Mesenchymal stem cell (in vitro differentiated cells and primary cell): ENCODE results near the gene BASP1.
"Not testable (repeated sequence)": the region's sequence is repeated elsewhere in the genome, so short reads cannot be mapped to it uniquely, and the experiment has no call there.

ENCODE experiments used
- DNase-seq: peaks from one replicate; pipeline ENCODE4 v3.0.0-alpha.2; 2013
- H2AFZ ChIP-seq: one replicate; pipeline ENCODE4 v1.6.1; 2013; ENCODE audit warnings: low read depth, mild to moderate bottlenecking, control low read depth, inconsistent platforms, low read length, moderate library complexity
- H2AK5ac ChIP-seq: 2 replicates; pipeline ENCODE4 v1.6.1; 2013; ENCODE audit warnings: low read length, moderate library complexity, mild to moderate bottlenecking, inconsistent platforms; ENCODE audit not compliant: severe bottlenecking
- H2BK120ac ChIP-seq: one replicate; pipeline ENCODE4 v1.6.1; 2013; ENCODE audit warnings: low read depth, mild to moderate bottlenecking, inconsistent platforms, low read length, moderate library complexity
- H2BK12ac ChIP-seq, 2 experiments: one replicate each; pipeline ENCODE4 v1.6.1; 2013; ENCODE audit warnings: inconsistent platforms in 2 of 2, low read length in 2 of 2, mild to moderate bottlenecking in 2 of 2, moderate library complexity in 2 of 2, control low read depth in 1 of 2
- H2BK15ac ChIP-seq: one replicate; pipeline ENCODE4 v1.6.1; 2013; ENCODE audit warnings: mild to moderate bottlenecking, low read depth, inconsistent platforms; ENCODE audit not compliant: poor library complexity, severe bottlenecking
- H2BK5ac ChIP-seq: 2 replicates; pipeline ENCODE4 v1.6.1; 2013; ENCODE audit warnings: low read depth, mild to moderate bottlenecking, low read length, control low read depth, inconsistent platforms; ENCODE audit not compliant: poor library complexity, severe bottlenecking
- H3K14ac ChIP-seq, 2 experiments: one replicate each; pipeline ENCODE4 v1.6.1; 2013; ENCODE audit warnings: inconsistent platforms in 2 of 2, low read length in 2 of 2, control low read depth in 1 of 2, mild to moderate bottlenecking in 1 of 2, moderate library complexity in 1 of 2
- H3K18ac ChIP-seq, 2 experiments: one replicate each; pipeline ENCODE4 v1.6.1; 2013; ENCODE audit warnings: inconsistent platforms in 2 of 2, low read length in 2 of 2, control low read depth in 1 of 2, low read depth in 1 of 2, mild to moderate bottlenecking in 1 of 2
- H3K23ac ChIP-seq, 2 experiments: one replicate each; pipeline ENCODE4 v1.6.1; 2013; ENCODE audit warnings: inconsistent platforms in 2 of 2, low read length in 2 of 2, mild to moderate bottlenecking in 2 of 2, moderate library complexity in 2 of 2, control low read depth in 1 of 2
- H3K27ac ChIP-seq: 2 replicates; pipeline ENCODE4 v1.5.1; 2013; ENCODE audit warnings: mild to moderate bottlenecking, moderate library complexity, low read length, control low read depth, inconsistent platforms; ENCODE audit not compliant: poor library complexity, severe bottlenecking
- H3K27me3 ChIP-seq, 2 experiments: 2 replicates each; pipeline versions ENCODE4 v1.6.1 to v1.7.0; 2013; ENCODE audit warnings: low read length in 2 of 2, mild to moderate bottlenecking in 2 of 2, moderate library complexity in 2 of 2, control low read depth in 1 of 2, inconsistent platforms in 1 of 2; ENCODE audit not compliant: control insufficient read depth in 1 of 2, insufficient read depth in 1 of 2
- H3K36me3 ChIP-seq, 2 experiments: 2 replicates each; pipeline versions ENCODE4 v1.6.1 to v1.7.0; 2013; ENCODE audit warnings: low read length in 2 of 2, control low read depth in 1 of 2, inconsistent platforms in 1 of 2, low read depth in 1 of 2, mild to moderate bottlenecking in 1 of 2; ENCODE audit not compliant: insufficient read depth in 2 of 2, control insufficient read depth in 1 of 2
- H3K4ac ChIP-seq, 2 experiments: one replicate each; pipeline ENCODE4 v1.6.1; 2013; ENCODE audit warnings: inconsistent platforms in 2 of 2, low read length in 2 of 2, mild to moderate bottlenecking in 2 of 2, moderate library complexity in 2 of 2, control low read depth in 1 of 2, low read depth in 1 of 2
- H3K4me1 ChIP-seq: 2 replicates; pipeline ENCODE4 v1.6.1; 2013; ENCODE audit warnings: low read depth, low read length, control low read depth; ENCODE audit not compliant: control insufficient read depth, insufficient read depth
- H3K4me2 ChIP-seq: 2 replicates; pipeline ENCODE4 v1.6.1; 2013; ENCODE audit warnings: low read length, mild to moderate bottlenecking, inconsistent platforms; ENCODE audit not compliant: poor library complexity, severe bottlenecking
- H3K4me3 ChIP-seq, 2 experiments: 2 replicates each; pipeline versions ENCODE4 v1.5.1 to v1.7.0; 2013; ENCODE audit warnings: low read length in 2 of 2, mild to moderate bottlenecking in 2 of 2, control low read depth in 1 of 2, low read depth in 1 of 2; ENCODE audit not compliant: insufficient read depth in 1 of 2
- H3K79me1 ChIP-seq: replicated peaks from 2 replicates; pipeline ENCODE4 v1.6.1; 2013; ENCODE audit warnings: mild to moderate bottlenecking, control low read depth, low read length, inconsistent platforms; ENCODE audit not compliant: poor library complexity, severe bottlenecking
- H3K9ac ChIP-seq: 2 replicates; pipeline ENCODE4 v1.7.0; 2013; ENCODE audit warnings: mild to moderate bottlenecking, low read length, moderate library complexity
- H3K9me3 ChIP-seq: 2 replicates; pipeline ENCODE4 v1.7.0; 2013; ENCODE audit warnings: mild to moderate bottlenecking, low read length; ENCODE audit not compliant: control insufficient read depth
- H4K8ac ChIP-seq: one replicate; pipeline ENCODE4 v1.6.1; 2013; ENCODE audit warnings: inconsistent platforms, mild to moderate bottlenecking, low read length, moderate library complexity
- H4K91ac ChIP-seq: one replicate; pipeline ENCODE4 v1.6.1; 2013; ENCODE audit warnings: mild to moderate bottlenecking, low read length, inconsistent platforms
- WGBS: methylation state at CpG from one replicate; pipeline ENCODE4 v1.1.7; 2013; ENCODE audit warnings: mixed read lengths; 5-methylcytosine and 5-hydroxymethylcytosine counted together

BASP1 gene

DNA sequence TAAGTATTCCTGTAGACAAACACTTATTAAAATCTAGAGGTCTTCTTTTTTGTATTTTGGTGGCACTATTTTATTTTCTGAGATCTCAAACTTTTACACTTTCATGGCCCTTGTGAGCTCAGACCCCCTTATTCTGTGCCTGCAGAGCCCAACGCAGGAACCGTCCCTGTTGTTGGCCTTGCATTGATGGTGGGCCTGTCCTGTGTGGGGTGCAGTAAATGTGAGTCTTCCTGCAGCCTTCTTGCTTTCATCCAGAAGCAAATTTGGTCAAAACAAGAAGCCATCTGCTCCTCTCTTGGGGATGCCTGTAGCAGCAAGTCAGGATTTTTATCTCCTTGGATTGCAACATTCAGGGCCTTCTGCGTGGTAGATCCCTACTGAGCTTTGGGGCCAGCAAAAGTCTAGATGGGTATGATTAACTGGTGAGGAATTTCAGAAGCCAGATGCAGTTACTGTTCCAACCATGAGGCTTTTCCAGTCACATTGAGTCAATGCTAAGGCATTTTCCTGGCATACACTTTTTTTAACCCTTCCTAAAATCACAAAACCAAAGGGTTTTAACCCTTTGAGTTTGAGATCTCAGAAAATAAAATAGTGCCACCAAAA lies 31.7 kb downstream of the BASP1 start:
- H3K14ac ChIP-seq, result no peak overlapping the region
- H3K4ac ChIP-seq, result no peak overlapping the region
- peaks cover 14% of the 10 kb centered on the region for H3K4me1 ChIP-seq
- H2AK5ac ChIP-seq, result peak overlapping the region; percentile 4
- peak; percentile 98 for DNase-seq
- 3% methylated on average over 3 of the region's 3 CpGs for WGBS
- peaks cover 2% of the 10 kb centered on the region for H3K79me1 ChIP-seq
- no peak overlapping the region for H4K8ac ChIP-seq
- no peaks in the 10 kb centered on the region for H3K9me3 ChIP-seq
- no peak overlapping the region for H2BK120ac ChIP-seq
- peak overlapping the region in 1 of 2 experiments; percentile 10 for H3K4me3 ChIP-seq
- H2BK12ac ChIP-seq, result peak overlapping the region in 1 of 2 experiments; percentile 7
- no peak overlapping the region for H2BK5ac ChIP-seq
- peak overlapping the region; percentile 60 for H3K9ac ChIP-seq
- no peak overlapping the region for H3K23ac ChIP-seq
- no peaks in the 10 kb centered on the region for H3K27me3 ChIP-seq
- no peak overlapping the region for H3K4me2 ChIP-seq
- no peak overlapping the region for H2AFZ ChIP-seq
- no peak overlapping the region for H4K91ac ChIP-seq
- H2BK15ac ChIP-seq, result no peak overlapping the region
- peak overlapping the region; percentile 85 for H3K27ac ChIP-seq
- H3K18ac ChIP-seq, result peak overlapping the region in 1 of 2 experiments; percentile 46
- peaks cover 6 to 50% of the 10 kb centered on the region in 2 experiments for H3K36me3 ChIP-seq

DNA sequence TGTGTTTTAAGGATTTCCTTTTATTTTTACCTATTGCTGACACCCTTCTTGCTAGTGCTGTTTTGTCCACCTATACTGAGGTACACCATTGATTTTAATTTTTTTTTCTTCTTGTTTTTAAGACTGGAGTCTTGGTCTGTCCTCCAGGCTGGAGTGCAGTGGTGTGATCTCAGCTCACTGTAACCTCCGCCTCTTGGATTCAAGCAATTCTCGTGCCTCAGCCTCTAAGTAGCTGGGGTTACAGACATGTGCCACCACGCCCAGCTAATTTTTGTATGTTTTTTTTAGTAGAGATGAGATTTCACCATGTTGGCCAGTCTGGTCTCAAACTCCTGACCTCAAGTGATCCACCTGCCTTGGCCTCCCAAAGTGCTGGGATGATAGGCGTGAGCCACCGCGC lies 32.4 kb downstream of the BASP1 start:
- H3K9me3 ChIP-seq, H2AFZ ChIP-seq, H2BK12ac ChIP-seq, H3K4me2 ChIP-seq, H3K23ac ChIP-seq, H4K91ac ChIP-seq, H2AK5ac ChIP-seq, H3K4ac ChIP-seq, H4K8ac ChIP-seq, H3K14ac ChIP-seq, H3K18ac ChIP-seq, H3K79me1 ChIP-seq, H3K27me3 ChIP-seq, H3K4me3 ChIP-seq, H2BK5ac ChIP-seq: not testable (repeated sequence)
- peak overlapping the region; percentile 93 for H3K27ac ChIP-seq
- H3K9ac ChIP-seq, result peak overlapping the region; percentile 60
- peak overlapping the region; percentile 64 for H2BK15ac ChIP-seq
- DNase-seq, result peak; percentile 19
- 69% methylated on average over 6 of the region's 6 CpGs for WGBS
- H3K36me3 ChIP-seq, result peaks cover 6 to 55% of the 10 kb centered on the region in 2 experiments
- H3K4me1 ChIP-seq, result peaks cover 12% of the 10 kb centered on the region
- H2BK120ac ChIP-seq, result peak overlapping the region; percentile 87

DNA sequence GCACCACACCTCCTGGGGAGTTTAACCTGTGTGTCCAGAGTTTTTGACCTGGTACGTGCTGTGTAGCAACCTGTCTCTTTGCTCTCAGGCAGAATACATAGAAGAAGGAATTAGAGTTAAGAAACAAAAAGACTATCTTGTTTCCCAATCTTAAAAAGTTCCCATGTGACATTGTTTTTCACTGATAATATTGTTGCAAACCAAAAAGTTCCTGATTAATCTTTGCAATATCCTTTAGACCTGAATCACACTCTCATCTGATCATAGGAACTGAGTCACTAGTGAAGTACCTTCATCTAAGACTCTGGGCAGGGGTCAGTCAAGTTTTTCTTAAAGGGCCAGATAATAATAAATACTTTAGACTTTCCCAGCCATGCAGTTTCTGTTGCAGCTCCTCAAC lies 35.1 kb downstream of the BASP1 start:
- Histone ChIP-seq H3K9me3 (no peaks in the 10 kb centered on the region), H4K91ac (no peak overlapping the region), H3K23ac (no peak overlapping the region), H4K8ac (no peak overlapping the region), H2BK15ac (no peak overlapping the region), H3K27ac (no peak overlapping the region), H3K4ac (no peak overlapping the region), H2AFZ (no peak overlapping the region), H3K27me3 (no peaks in the 10 kb centered on the region), H2BK12ac (no peak overlapping the region), H2BK5ac (no peak overlapping the region), H3K36me3 (peaks cover under 1 to 62% of the 10 kb centered on the region in 2 experiments), H2AK5ac (no peak overlapping the region), H3K79me1 (no peaks in the 10 kb centered on the region), H2BK120ac (no peak overlapping the region), H3K14ac (no peak overlapping the region), H3K4me3 (no peak overlapping the region), H3K4me2 (no peak overlapping the region), H3K18ac (no peak overlapping the region), H3K4me1 (peaks cover 9% of the 10 kb centered on the region), H3K9ac (peak overlapping the region; percentile 44)
- no peak for DNase-seq
- WGBS, result no CpG with 5 or more reads among the region's 1 CpG

DNA sequence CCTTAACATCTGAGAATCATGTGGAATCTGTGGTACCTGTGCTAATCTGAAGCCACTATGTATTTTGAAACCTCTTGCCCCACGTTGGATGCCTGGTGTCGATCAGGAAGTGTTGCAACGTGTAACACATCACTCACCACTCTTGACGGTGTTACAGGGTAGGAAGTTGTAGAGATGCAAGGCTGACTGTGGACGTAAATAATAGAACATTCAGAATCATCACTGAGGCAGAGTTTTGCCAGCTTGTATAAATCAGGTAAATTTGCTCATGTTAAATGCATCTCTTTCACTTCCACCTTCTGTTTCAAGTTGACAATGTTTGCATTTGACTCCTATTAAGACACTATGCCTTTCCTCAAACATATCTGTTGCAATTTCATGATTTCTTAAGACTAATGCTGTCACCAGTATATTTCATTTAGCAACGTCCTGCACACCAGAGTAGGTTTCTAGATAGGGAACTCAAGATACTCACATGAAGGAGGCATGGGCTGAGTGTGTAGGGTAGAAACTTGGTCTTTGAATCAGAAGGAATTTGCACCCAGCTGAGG lies 38.1 kb downstream of the BASP1 start:
- Histone ChIP-seq H3K27ac (no peak overlapping the region), H3K4ac (no peak overlapping the region), H4K8ac (no peak overlapping the region), H3K36me3 (peaks cover 0 to 70% of the 10 kb centered on the region in 2 experiments), H3K4me1 (peaks cover 5% of the 10 kb centered on the region), H3K79me1 (no peaks in the 10 kb centered on the region), H2BK15ac (no peak overlapping the region), H3K27me3 (no peaks in the 10 kb centered on the region), H2AK5ac (no peak overlapping the region), H3K14ac (no peak overlapping the region), H2AFZ (no peak overlapping the region), H3K4me2 (no peak overlapping the region), H3K9ac (no peak overlapping the region), H3K18ac (no peak overlapping the region), H4K91ac (no peak overlapping the region), H2BK12ac (no peak overlapping the region), H2BK120ac (no peak overlapping the region), H3K23ac (no peak overlapping the region), H2BK5ac (no peak overlapping the region), H3K4me3 (peak overlapping the region in 1 of 2 experiments; percentile 3), H3K9me3 (no peaks in the 10 kb centered on the region)
- 35% methylated on average over 5 of the region's 6 CpGs for WGBS
- DNase-seq, result peak; percentile 69
